Loucy (cell line): ENCODE data around the gene TFDP1.

ENCODE experiments used
- CTCF ChIP-seq: fragments of 200-600 bp; sonication (generic); conservative IDR thresholded peaks from 2 replicates; pipeline ENCODE4 v1.5.1; 2014; ENCODE audit warnings: mild to moderate bottlenecking, antibody characterized with exemption, low read length
- EZH2phosphoT487 ChIP-seq: fragments of 200-600 bp; IDR thresholded peaks from 2 replicates; pipeline ENCODE4 v1.6.1; 2018; ENCODE audit warnings: antibody characterized with exemption, mild to moderate bottlenecking, moderate library complexity, borderline replicate concordance

GRCh38 chr13:113653264-113654174 is 69.0 kb downstream of the TFDP1 start:
- no peak for TF ChIP-seq CTCF
- no peak for TF ChIP-seq EZH2phosphoT487
